Keratinocyte (primary cell): Measurements from ENCODE around the gene DMD. TPM values are rescaled to one million over a fixed set of nuclear protein-coding genes. Genes with fewer than 3 reads are reported as not detected.

Experiments used
- DNase-seq: peaks from one replicate; pipeline ENCODE4 v3.0.0-alpha.2; 2011; ENCODE audit warnings: low read depth, missing footprints, low spot score
- FAIRE-seq: peaks from 2 replicates; lab custom pipeline; 2011; peaks lifted over from hg19 to GRCh38; lab: Jason Lieb, UNC
- H2AFZ ChIP-seq: 2 replicates; pipeline ENCODE4 v1.6.0; 2012; ENCODE audit warnings: low read length, control low read depth, inconsistent platforms; ENCODE audit not compliant: control insufficient read depth
- H3K27ac ChIP-seq: 2 replicates; pipeline ENCODE4 v1.5.1; 2011; ENCODE audit warnings: low read length; ENCODE audit not compliant: control insufficient read depth, insufficient read depth
- H3K27me3 ChIP-seq: 3 replicates; pipeline ENCODE4 v1.6.0; 2011; ENCODE audit warnings: low read length; ENCODE audit not compliant: control insufficient read depth, insufficient read depth; ENCODE audit errors: extremely low read depth
- H3K36me3 ChIP-seq, 2 experiments: 2 replicates in 1 of 2; 3 replicates in 1 of 2; pipeline ENCODE4 v1.5.1; 2011; ENCODE audit warnings: low read length in 2 of 2, mild to moderate bottlenecking in 1 of 2; ENCODE audit not compliant: control insufficient read depth in 2 of 2, insufficient read depth in 2 of 2; ENCODE audit errors: extremely low read depth in 1 of 2
- H3K4me1 ChIP-seq: 3 replicates; pipeline ENCODE4 v1.5.1; 2011; ENCODE audit warnings: low read length; ENCODE audit not compliant: control insufficient read depth, insufficient read depth; ENCODE audit errors: extremely low read depth
- H3K4me2 ChIP-seq: 3 replicates; pipeline ENCODE4 v1.6.0; 2011; ENCODE audit warnings: low read depth, low read length; ENCODE audit not compliant: control insufficient read depth, insufficient read depth; ENCODE audit errors: extremely low read depth
- H3K4me3 ChIP-seq, 3 experiments: fragments of 200-600 bp in 1 of 3; sonication (generic) in 1 of 3; 2 replicates in 2 of 3; 3 replicates in 1 of 3; pipeline ENCODE4 v1.5.1; 2011 to 2016; ENCODE audit warnings: low read length in 3 of 3, mild to moderate bottlenecking in 3 of 3, control low read depth in 2 of 3, inconsistent platforms in 1 of 3, low read depth in 1 of 3, mixed read lengths in 1 of 3, mixed run types in 1 of 3, moderate library complexity in 1 of 3; ENCODE audit not compliant: control insufficient read depth in 2 of 3, insufficient read depth in 2 of 3; ENCODE audit errors: extremely low read depth in 1 of 3
- H3K79me2 ChIP-seq: 2 replicates; pipeline ENCODE4 v1.6.0; 2012; ENCODE audit warnings: low read length; ENCODE audit not compliant: control insufficient read depth, insufficient read depth
- H3K9ac ChIP-seq: 3 replicates; pipeline ENCODE4 v1.6.0; 2011; ENCODE audit warnings: low read length; ENCODE audit not compliant: control insufficient read depth, insufficient read depth; ENCODE audit errors: extremely low read depth
- H3K9me1 ChIP-seq: 3 replicates; pipeline ENCODE4 v1.6.0; 2011; ENCODE audit warnings: low read length; ENCODE audit not compliant: control insufficient read depth, insufficient read depth; ENCODE audit errors: extremely low read depth
- H3K9me3 ChIP-seq: 2 replicates; pipeline ENCODE4 v1.5.1; 2012; ENCODE audit warnings: low read depth, low read length; ENCODE audit not compliant: control insufficient read depth
- H4K20me1 ChIP-seq: 3 replicates; pipeline ENCODE4 v1.6.0; 2011; ENCODE audit warnings: low read length; ENCODE audit not compliant: control insufficient read depth, insufficient read depth; ENCODE audit errors: extremely low read depth
- CTCF ChIP-seq, 3 experiments: IDR thresholded peaks in 1 of 3; conservative IDR thresholded peaks in 1 of 3; optimal IDR thresholded peaks in 1 of 3; 2 replicates in 2 of 3; 3 replicates in 1 of 3; pipeline versions ENCODE3 to v1.5.1; 2011; ENCODE audit warnings: low read length in 3 of 3, mild to moderate bottlenecking in 3 of 3, moderate library complexity in 2 of 3, control low read depth in 1 of 3, inconsistent platforms in 1 of 3; ENCODE audit not compliant: insufficient read depth in 2 of 3; ENCODE audit errors: extremely low read depth in 1 of 3
- EZH2 ChIP-seq: IDR thresholded peaks from one replicate; pipeline ENCODE4 v1.6.1; 2012; ENCODE audit warnings: inconsistent platforms, mild to moderate bottlenecking, low read length, moderate library complexity
- dilution Hi-C: fragments of 300-500 bp; cut with MboI; formaldehyde crosslinking; loops from one replicate; pipeline ENCODE4 v1.7.0; 2020; ENCODE audit warnings: low sequenced_read_pairs; ENCODE audit not compliant: extremely low pct_ligation_motif_present
- polyA plus RNA-seq, 5 experiments: library from polyadenylated mRNA; depleted of rRNA in 3 of 5; stranded (reverse) in 3 of 5; stranded (forward) in 1 of 5; unstranded in 1 of 5; fragments of >200 nt; gene quantifications; 1 replicate in 1 of 5; 2 replicates in 3 of 5; 3 replicates in 1 of 5; pipeline versions ENCODE4 v1.2.1 to v1.2.3, GENCODE V29; 2011 to 2012; ENCODE audit warnings: missing spikeins in 2 of 5, low read depth in 1 of 5, low replicate concordance in 1 of 5

DMD gene
- polyA plus RNA-seq, 1 donor (not counting 4 experiments of a cell fraction or from before 2014, with no cell fraction given): 8.9 TPM

- dilution Hi-C loops: no loop called here
- Histone ChIP-seq H3K79me2 (no peaks in the 10 kb centered on the region), H3K9ac (no peak overlapping the region), H3K4me3 (no peak overlapping the region), H2AFZ (no peak overlapping the region), H3K9me1 (no peaks in the 10 kb centered on the region), H3K4me1 (no peaks in the 10 kb centered on the region), H4K20me1 (no peaks in the 10 kb centered on the region), H3K9me3 (no peaks in the 10 kb centered on the region), H3K4me2 (no peak overlapping the region), H3K27me3 (no peaks in the 10 kb centered on the region), H3K27ac (no peak overlapping the region), H3K36me3 (no peaks in the 10 kb centered on the region)
- FAIRE-seq: no peak
- no peak for DNase-seq
- no peak for TF ChIP-seq CTCF (optimal IDR thresholded peaks at IDR 0.05 in 1 of 3, IDR thresholded peaks at IDR 0.05 in 1 of 3, conservative IDR thresholded peaks at IDR 0.05 in 1 of 3; ENCODE audit: extremely low read depth in 1 of 3, insufficient read depth in 2 of 3, low read length in 3 of 3)
- no peak for TF ChIP-seq EZH2
Observed at GRCh38 chrX:32150141-32150540, 1061.2 kb downstream of the DMD start.

GRCh38 chrX:32141841-32142240 lies 1069.5 kb downstream of the DMD start:
- Histone ChIP-seq H3K9me3 (no peaks in the 10 kb centered on the region), H3K4me1 (no peaks in the 10 kb centered on the region), H3K27me3 (no peaks in the 10 kb centered on the region), H3K9me1 (no peaks in the 10 kb centered on the region), H3K4me2 (no peak overlapping the region), H3K4me3 (no peak overlapping the region), H3K79me2 (no peaks in the 10 kb centered on the region), H3K9ac (no peak overlapping the region), H2AFZ (no peak overlapping the region), H3K36me3 (no peaks in the 10 kb centered on the region), H4K20me1 (no peaks in the 10 kb centered on the region), H3K27ac (no peak overlapping the region)
- DNase-seq (no peak), FAIRE-seq (no peak)
- TF ChIP-seq CTCF (optimal IDR thresholded peaks at IDR 0.05 in 1 of 3, IDR thresholded peaks at IDR 0.05 in 1 of 3, conservative IDR thresholded peaks at IDR 0.05 in 1 of 3; ENCODE audit: extremely low read depth in 1 of 3, insufficient read depth in 2 of 3, low read length in 3 of 3): no peak
- no peak for TF ChIP-seq EZH2
- dilution Hi-C loops: no loop called here
